Measurements from ENCODE around the gene SPPL2B.
"Not testable (repeated sequence)": the region's sequence is repeated elsewhere in the genome, so short reads cannot be mapped to it uniquely, and the experiment has no call there.

The SPPL2B gene

GRCh38 chr19:2338055-2338615, 9.7 kb downstream of the SPPL2B start:
- DNase-seq (ENCODE audit: low read depth in 2 of 2): no peak

GRCh38 chr19:2338751-2339643, 10.5 kb downstream of the SPPL2B start:
- no peak for DNase-seq (ENCODE audit: low read depth in 2 of 2)

GRCh38 chr19:2339644-2340310, 11.3 kb downstream of the SPPL2B start:
- DNase-seq (ENCODE audit: low read depth in 2 of 2): no peak

GRCh38 chr19:2340496-2341243, 12.2 kb downstream of the SPPL2B start:
- no peak for DNase-seq (ENCODE audit: low read depth in 2 of 2)

GRCh38 chr19:2341244-2341751, 12.8 kb downstream of the SPPL2B start:
- DNase-seq (ENCODE audit: low read depth in 2 of 2): no peak

- DNase-seq (ENCODE audit: low read depth in 2 of 2): no peak
These were observed 13.5 kb downstream of the SPPL2B start for GRCh38 chr19:2341982-2342381.

- DNase-seq (ENCODE audit: low read depth in 2 of 2): no peak
These were observed 14.3 kb downstream of the SPPL2B start for GRCh38 chr19:2342656-2343288.

GRCh38 chr19:2343289-2343982, 15.0 kb downstream of the SPPL2B start:
- DNase-seq (ENCODE audit: low read depth in 2 of 2): no peak

- no peak for DNase-seq (ENCODE audit: low read depth in 2 of 2)
These were observed 15.9 kb downstream of the SPPL2B start for GRCh38 chr19:2344381-2344870.

- DNase-seq (ENCODE audit: low read depth in 2 of 2): no peak
These were observed 16.6 kb downstream of the SPPL2B start for GRCh38 chr19:2345076-2345475.

- DNase-seq (ENCODE audit: low read depth in 2 of 2): no peak
These were observed 17.5 kb downstream of the SPPL2B start for GRCh38 chr19:2345794-2346663.

GRCh38 chr19:2349818-2350217, 21.3 kb downstream of the SPPL2B start:
- DNase-seq (ENCODE audit: low read depth in 2 of 2): not testable (repeated sequence)

- no peak for DNase-seq (ENCODE audit: low read depth in 2 of 2)
These were observed 22.2 kb downstream of the SPPL2B start for GRCh38 chr19:2350656-2351055.

GRCh38 chr19:2351591-2351990, 23.1 kb downstream of the SPPL2B start:
- DNase-seq (ENCODE audit: low read depth in 2 of 2): no peak

GRCh38 chr19:2352121-2352520, 23.6 kb downstream of the SPPL2B start:
- no peak for DNase-seq (ENCODE audit: low read depth in 2 of 2)

- DNase-seq (ENCODE audit: low read depth in 2 of 2): no peak
These were observed 24.8 kb downstream of the SPPL2B start for GRCh38 chr19:2353159-2353886.

GRCh38 chr19:2353887-2354592, 25.6 kb downstream of the SPPL2B start:
- DNase-seq (ENCODE audit: low read depth in 2 of 2): no peak

- DNase-seq (ENCODE audit: low read depth in 2 of 2): no peak
These were observed 26.2 kb downstream of the SPPL2B start for GRCh38 chr19:2354670-2355069.
